Upper lobe of left lung (tissue), 6 donors: ENCODE data around the gene NDUFB8. TPM values are rescaled to one million over a fixed set of nuclear protein-coding genes. Genes with fewer than 3 reads are reported as not detected.
"Not testable (repeated sequence)": the region's sequence is repeated elsewhere in the genome, so short reads cannot be mapped to it uniquely, and the experiment has no call there.

Source experiments
- ATAC-seq, 2 donors: fragments of 200-7000 bp; cut with Tn5 transposase; one replicate each; pipeline ENCODE4 v1.9.1; 2022; ENCODE audit warnings: mild to moderate bottlenecking in 2 of 2, moderate library complexity in 2 of 2; ENCODE audit not compliant: low FRiP score in 2 of 2
- DNase-seq, 2 donors: peaks; one replicate each; pipeline ENCODE4 v3.0.0-alpha.2; 2019 to 2020
- H3K27ac ChIP-seq, 4 donors: fragments of 200-600 bp; sonication (generic); one replicate each; pipeline ENCODE4 v1.5.1; 2016 to 2019
- H3K27me3 ChIP-seq, 4 donors: fragments of 200-600 bp; sonication (generic); one replicate each; pipeline ENCODE4 v1.5.1; 2017 to 2019
- H3K36me3 ChIP-seq, 4 donors: fragments of 200-600 bp; sonication (generic); one replicate each; pipeline ENCODE4 v1.5.1; 2016 to 2019
- H3K4me1 ChIP-seq, 4 donors: fragments of 200-600 bp; sonication (generic); one replicate each; pipeline ENCODE4 v1.5.1; 2018 to 2019
- H3K4me3 ChIP-seq, 4 donors: fragments of 200-600 bp; sonication (generic); one replicate each; pipeline ENCODE4 v1.5.1; 2017 to 2019; ENCODE audit warnings: mild to moderate bottlenecking in 2 of 4, moderate library complexity in 1 of 4
- H3K9me3 ChIP-seq, 4 donors: fragments of 200-600 bp; sonication (generic); one replicate each; pipeline ENCODE4 v1.5.1; 2018 to 2019
- CTCF ChIP-seq, 6 experiments: fragments of 450-650 bp in 4 of 6; fragments of 200-600 bp in 2 of 6; sonication (generic) in 2 of 6; IDR thresholded peaks; one replicate each; pipeline ENCODE4 v1.5.1; 2016 to 2019; ENCODE audit warnings: antibody characterized with exemption in 6 of 6
- EP300 ChIP-seq, 4 donors: sonication (generic); formaldehyde crosslinking; IDR thresholded peaks; one replicate each; pipeline ENCODE4 v1.5.1; 2017; ENCODE audit warnings: antibody characterized with exemption in 4 of 4, control low read depth in 2 of 4
- POLR2A ChIP-seq, 4 donors: fragments of 450-650 bp; IDR thresholded peaks; one replicate each; pipeline ENCODE4 v1.5.1; 2016 to 2017; ENCODE audit warnings: antibody characterized with exemption in 4 of 4, mild to moderate bottlenecking in 2 of 4
- POLR2AphosphoS5 ChIP-seq, 2 donors: sonication (generic); formaldehyde crosslinking; IDR thresholded peaks; one replicate each; pipeline ENCODE4 v1.5.1; 2017; ENCODE audit warnings: antibody characterized with exemption in 2 of 2
- WGBS, 2 donors: methylation state at CpG; one replicate each; pipeline ENCODE4 v1.1.5; 2017 to 2018; 5-methylcytosine and 5-hydroxymethylcytosine counted together
- total RNA-seq, 6 donors: library from RNA; depleted of rRNA in 4 of 6; stranded (reverse); fragments of >200 nt in 4 of 6; gene quantifications; one replicate each; pipeline versions ENCODE4 v1.1.0 to v1.2.1, GENCODE V29; 2016 to 2021
- donor health status: DM: no; HTN: no; CAD: no; lungs with moderate emphysema.
- donor health status: DM: no; HTN: yes; CAD: no; lungs with severe emphysema.

Gene NDUFB8
- total RNA-seq: 100 to 1,000 TPM; 110 to 152 (median 137) TPM

DNA sequence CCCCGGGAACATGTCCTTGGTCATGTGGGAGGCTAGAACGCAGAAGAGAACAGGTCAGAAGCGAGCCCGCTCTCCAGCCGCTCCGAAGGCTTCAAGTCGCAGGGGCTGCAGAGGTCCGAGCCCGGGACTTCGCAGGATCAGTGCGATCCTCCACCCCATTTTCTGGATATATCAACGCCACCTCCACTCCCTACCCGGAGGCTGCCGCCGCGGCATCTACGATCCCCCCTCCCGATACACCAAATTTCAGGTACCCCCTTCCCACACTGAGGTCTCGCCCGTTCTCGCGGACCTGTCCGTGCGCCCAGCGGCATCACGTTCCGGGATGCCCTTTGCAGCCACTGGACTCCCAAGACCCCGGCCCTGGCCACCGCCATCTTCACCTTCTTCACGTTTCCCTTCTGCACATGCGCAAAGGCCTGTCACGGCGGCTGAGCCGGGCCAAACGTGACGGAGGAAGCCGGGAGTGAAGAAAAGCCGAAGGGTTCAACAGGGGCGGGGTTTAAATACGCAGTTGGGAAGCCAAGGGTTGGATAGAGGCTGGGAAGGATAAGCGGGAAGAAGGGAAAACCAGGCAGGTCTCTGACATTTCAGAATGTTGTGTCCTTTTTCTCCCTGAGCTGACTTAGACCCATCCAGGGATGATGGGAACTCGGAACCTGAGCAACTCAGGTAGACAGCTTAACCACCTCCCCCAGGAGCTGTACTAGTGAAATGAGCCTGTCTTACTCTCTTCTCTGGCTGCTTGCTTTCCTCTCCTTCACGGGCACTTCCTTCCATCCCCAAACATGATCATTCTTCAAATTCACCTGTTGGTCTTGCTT lies at the start of gene NDUFB8:
NDUFB8 (minus strand) TSS at position 397 of the 824 bp plus-strand sequence; CDS start at position 377, 20 bp downstream.
- Histone ChIP-seq H3K36me3 (peaks cover 17 to 27% (median 21%) of the 10 kb centered on the region in 4 donors), H3K4me1 (peaks cover 17 to 21% (median 20%) of the 10 kb centered on the region in 4 donors), H3K27ac (peak within 1 kb of the TSS; percentile 57 to 89 (median 83)), H3K4me3 (peak within 1 kb of the TSS; percentile 83 to 95 (median 86)), H3K27me3 (no peaks in the 10 kb centered on the region), H3K9me3 (no peaks in the 10 kb centered on the region)
- peak; percentile 89 to 95 for DNase-seq
- TF ChIP-seq POLR2A (IDR thresholded peaks at IDR 0.05): peak in 3 of 4 donors; percentile 39 to 69 (median 59)
- TF ChIP-seq POLR2AphosphoS5 (IDR thresholded peaks at IDR 0.05): peak; percentile 63 to 86
- no peak for TF ChIP-seq EP300 (IDR thresholded peaks at IDR 0.05)
- peak in 2 of 6 experiments; percentile 6 to 33 for TF ChIP-seq CTCF (IDR thresholded peaks at IDR 0.05)
- WGBS, 2 donors: 0 to 1% methylated on average over 35 to 43 of the region's 43 CpGs
- peak; percentile 86 to 96 for ATAC-seq

DNA sequence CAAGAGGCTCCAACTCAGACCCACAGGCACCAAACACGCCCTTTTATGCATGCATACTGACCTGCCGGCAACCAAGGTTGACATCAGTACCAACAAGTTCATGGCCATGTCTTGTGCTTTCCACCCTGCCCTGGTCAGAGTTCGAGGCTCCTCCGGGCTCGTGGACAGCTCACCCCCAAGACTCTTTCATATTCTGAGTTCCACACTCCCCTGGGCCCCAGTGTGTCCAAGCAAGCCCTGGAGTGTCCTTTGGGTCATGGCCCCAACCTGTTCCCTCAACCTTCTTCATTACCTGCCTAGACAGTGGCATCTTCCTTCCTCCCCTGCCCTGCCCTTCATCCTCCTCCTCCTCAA lies 46.6 kb upstream of the NDUFB8 start:
- H3K27me3 ChIP-seq: no peaks in the 10 kb centered on the region

DNA sequence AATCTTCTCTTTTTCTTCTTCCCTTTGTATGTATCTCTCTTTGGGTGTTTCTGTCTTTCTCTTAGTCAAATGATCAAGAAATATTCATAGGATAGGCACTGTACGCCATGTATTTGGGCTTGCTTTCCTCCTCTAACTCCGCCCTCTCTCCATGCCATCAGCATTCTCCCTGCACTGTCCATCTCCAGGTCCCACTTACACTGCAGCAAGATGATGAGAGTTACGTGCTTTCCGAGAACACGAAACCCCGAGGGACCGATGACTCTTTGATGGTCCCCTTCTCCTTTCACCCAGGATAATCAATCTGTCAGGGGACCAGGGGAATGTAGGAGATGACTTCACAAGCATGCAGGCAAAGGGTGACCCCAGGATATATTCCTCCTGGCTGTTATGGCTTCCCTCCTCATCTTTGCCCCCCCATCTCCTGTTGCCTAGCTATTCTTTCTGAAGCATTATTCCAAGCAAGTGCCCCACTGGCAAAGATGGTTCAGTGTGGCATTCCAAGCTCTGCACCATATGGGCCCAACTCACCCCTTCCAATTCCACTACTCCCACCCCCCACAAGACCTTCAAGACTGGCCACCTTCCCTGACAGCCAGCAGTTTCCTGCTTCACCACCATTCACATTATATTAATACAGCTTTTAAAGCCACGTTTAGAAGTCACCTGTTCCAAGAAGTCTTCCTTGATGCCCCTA lies 46.1 kb upstream of the NDUFB8 start:
- TF ChIP-seq CTCF (IDR thresholded peaks at IDR 0.05) (no peak), POLR2AphosphoS5 (IDR thresholded peaks at IDR 0.05) (no peak), POLR2A (IDR thresholded peaks at IDR 0.05) (no peak), EP300 (IDR thresholded peaks at IDR 0.05) (no peak)
- Histone ChIP-seq H3K27me3 (no peaks in the 10 kb centered on the region), H3K27ac (no peak overlapping the region), H3K4me1 (no peaks in the 10 kb centered on the region), H3K36me3 (no peaks in the 10 kb centered on the region), H3K4me3 (no peak overlapping the region), H3K9me3 (no peaks in the 10 kb centered on the region)
- ATAC-seq (no peak), DNase-seq (no peak)
- 75 to 81% methylated on average over 8 of the region's 8 CpGs for WGBS, 2 donors

More for the DNA sequence above, 46.6 kb upstream of the NDUFB8 start:
- ATAC-seq (no peak), DNase-seq (no peak)
- H3K4me3 ChIP-seq: no peak overlapping the region
- no peak for TF ChIP-seq CTCF (IDR thresholded peaks at IDR 0.05)
- TF ChIP-seq POLR2AphosphoS5 (IDR thresholded peaks at IDR 0.05): no peak
- no peak for TF ChIP-seq EP300 (IDR thresholded peaks at IDR 0.05)
- TF ChIP-seq POLR2A (IDR thresholded peaks at IDR 0.05): no peak
- no peaks in the 10 kb centered on the region for H3K36me3 ChIP-seq
- WGBS, 2 donors: 76 to 78% methylated on average over 5 of the region's 5 CpGs
- H3K9me3 ChIP-seq: no peaks in the 10 kb centered on the region
- no peaks in the 10 kb centered on the region for H3K4me1 ChIP-seq
- H3K27ac ChIP-seq: no peak overlapping the region

- not testable (repeated sequence) for H3K36me3 ChIP-seq, H3K27ac ChIP-seq, DNase-seq, H3K9me3 ChIP-seq, H3K4me3 ChIP-seq, H3K4me1 ChIP-seq, ATAC-seq, H3K27me3 ChIP-seq
- 78 to 82% methylated on average over 7 of the region's 7 CpGs for WGBS, 2 donors
Observed at GRCh38 chr10:100575146-100575545, 45.5 kb upstream of the NDUFB8 start.

GRCh38 chr10:100571084-100571856 lies 41.6 kb upstream of the NDUFB8 start:
- DNase-seq: peak in 1 of 2 donors; percentile 34
- no peak for TF ChIP-seq POLR2AphosphoS5 (IDR thresholded peaks at IDR 0.05)
- no peak for TF ChIP-seq EP300 (IDR thresholded peaks at IDR 0.05)
- no peak for TF ChIP-seq POLR2A (IDR thresholded peaks at IDR 0.05)
- no peak for TF ChIP-seq CTCF (IDR thresholded peaks at IDR 0.05)

More at GRCh38 chr10:100571084-100571856, 41.6 kb upstream of the NDUFB8 start:
- H3K36me3 ChIP-seq: no peaks in the 10 kb centered on the region
- H3K27ac ChIP-seq: no peak overlapping the region
- 79 to 82% methylated on average over 24 of the region's 24 CpGs for WGBS, 2 donors
- no peaks in the 10 kb centered on the region for H3K9me3 ChIP-seq
- no peak overlapping the region for H3K4me3 ChIP-seq
- peaks cover 0 to 19% (median 4%) of the 10 kb centered on the region in 4 donors for H3K27me3 ChIP-seq
- no peaks in the 10 kb centered on the region for H3K4me1 ChIP-seq
- ATAC-seq: no peak
